GM13977 (cell line): Measurements from ENCODE around the gene ASB2.

Experiments
- DNase-seq: peaks from one replicate; pipeline ENCODE4 v3.0.0; 2012; ENCODE audit warnings: low spot score
- in situ Hi-C: fragments of 300-500 bp; cut with MboI; formaldehyde crosslinking; loops from one replicate; pipeline ENCODE4 v1.12.0; 2022; ENCODE audit warnings: low sequenced_read_pairs, low pct_unique_long_range_greater_than_20kb, mixed read lengths, inconsistent platforms; ENCODE audit not compliant: unreplicated experiment
- TF ChIP-seq, protein P1 (sequence below): IDR thresholded peaks from 2 replicates; pipeline ENCODE4 v1.5.1; 2012; ENCODE audit warnings: mild to moderate bottlenecking, control low read depth; ENCODE audit not compliant: insufficient read depth; ENCODE audit errors: extremely low read depth, missing control alignments

Gene ASB2

DNA sequence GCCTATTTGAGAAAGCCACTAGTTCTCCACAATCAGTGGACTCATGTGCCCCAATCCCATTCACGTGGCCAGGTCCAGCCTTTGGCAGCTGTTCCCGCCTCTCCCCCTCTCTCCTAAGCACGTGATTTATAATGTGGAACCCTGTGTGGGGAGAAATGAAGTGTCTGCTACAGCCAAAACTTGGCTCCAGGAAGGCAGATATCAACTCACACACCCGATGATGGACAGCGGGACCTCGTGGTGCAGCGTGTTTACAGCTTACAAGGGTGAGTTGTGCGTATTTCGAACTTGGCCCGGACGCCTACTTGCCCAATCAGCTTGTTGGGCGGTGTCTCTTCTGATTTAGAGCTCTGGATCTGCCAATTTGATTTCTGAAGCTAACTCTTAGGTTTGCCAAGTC is 87.4 kb downstream of the ASB2 start:
- TF ChIP-seq, protein P1, sequence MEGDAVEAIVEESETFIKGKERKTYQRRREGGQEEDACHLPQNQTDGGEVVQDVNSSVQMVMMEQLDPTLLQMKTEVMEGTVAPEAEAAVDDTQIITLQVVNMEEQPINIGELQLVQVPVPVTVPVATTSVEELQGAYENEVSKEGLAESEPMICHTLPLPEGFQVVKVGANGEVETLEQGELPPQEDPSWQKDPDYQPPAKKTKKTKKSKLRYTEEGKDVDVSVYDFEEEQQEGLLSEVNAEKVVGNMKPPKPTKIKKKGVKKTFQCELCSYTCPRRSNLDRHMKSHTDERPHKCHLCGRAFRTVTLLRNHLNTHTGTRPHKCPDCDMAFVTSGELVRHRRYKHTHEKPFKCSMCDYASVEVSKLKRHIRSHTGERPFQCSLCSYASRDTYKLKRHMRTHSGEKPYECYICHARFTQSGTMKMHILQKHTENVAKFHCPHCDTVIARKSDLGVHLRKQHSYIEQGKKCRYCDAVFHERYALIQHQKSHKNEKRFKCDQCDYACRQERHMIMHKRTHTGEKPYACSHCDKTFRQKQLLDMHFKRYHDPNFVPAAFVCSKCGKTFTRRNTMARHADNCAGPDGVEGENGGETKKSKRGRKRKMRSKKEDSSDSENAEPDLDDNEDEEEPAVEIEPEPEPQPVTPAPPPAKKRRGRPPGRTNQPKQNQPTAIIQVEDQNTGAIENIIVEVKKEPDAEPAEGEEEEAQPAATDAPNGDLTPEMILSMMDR = no peak
- in situ Hi-C loops = no loop called here
- DNase-seq = no peak

DNA sequence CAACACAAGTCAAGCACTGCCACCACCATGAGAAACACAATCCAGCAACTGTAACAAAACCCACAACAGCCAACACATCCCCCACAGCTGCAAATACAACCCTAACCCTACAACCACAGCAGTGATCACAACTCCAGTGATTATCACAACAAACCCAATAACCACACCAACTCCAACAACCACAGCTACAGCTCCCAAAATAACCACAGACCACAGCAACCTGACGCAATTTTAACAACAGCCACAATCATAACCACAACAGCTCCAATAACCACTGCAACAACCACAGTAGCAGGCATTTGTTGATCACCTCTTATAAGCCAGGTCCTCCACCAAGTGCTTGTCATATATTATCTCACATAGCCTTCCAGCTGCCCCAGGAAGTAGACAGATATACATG is 91.4 kb downstream of the ASB2 start:
- TF ChIP-seq, protein P1 = no peak
- in situ Hi-C loops = no loop called here
- no peak for DNase-seq
